ENCODE data around the gene ABCA5.
"Not testable (repeated sequence)": the region's sequence is repeated elsewhere in the genome, so short reads cannot be mapped to it uniquely, and the experiment has no call there.

ABCA5 gene

GRCh38 chr17:69325518-69326376 is 1.2 kb downstream of the ABCA5 start:
- DNase-seq (ENCODE audit: low read depth in 2 of 2): no peak

GRCh38 chr17:69323806-69324205 is 3.1 kb downstream of the ABCA5 start:
- DNase-seq (ENCODE audit: low read depth in 2 of 2): no peak

- DNase-seq (ENCODE audit: low read depth in 2 of 2): no peak
Observed at GRCh38 chr17:69320908-69321238, 6.1 kb downstream of the ABCA5 start.

GRCh38 chr17:69320210-69320907 is 6.6 kb downstream of the ABCA5 start:
- no peak for DNase-seq (ENCODE audit: low read depth in 2 of 2)

- no peak for DNase-seq (ENCODE audit: low read depth in 2 of 2)
Observed at GRCh38 chr17:69317625-69318024, 9.3 kb downstream of the ABCA5 start.

GRCh38 chr17:69314246-69315065 is 12.5 kb downstream of the ABCA5 start:
- no peak for DNase-seq (ENCODE audit: low read depth in 2 of 2)

- no peak for DNase-seq (ENCODE audit: low read depth in 2 of 2)
Observed at GRCh38 chr17:69305177-69305576, 21.8 kb downstream of the ABCA5 start.

- no peak for DNase-seq (ENCODE audit: low read depth in 2 of 2)
Observed at GRCh38 chr17:69302682-69303081, 24.3 kb downstream of the ABCA5 start.

- no peak for DNase-seq (ENCODE audit: low read depth in 2 of 2)
Observed at GRCh38 chr17:69300222-69300621, 26.7 kb downstream of the ABCA5 start.

GRCh38 chr17:69298120-69298722 is 28.7 kb downstream of the ABCA5 start:
- not testable (repeated sequence) for DNase-seq (ENCODE audit: low read depth in 2 of 2)

GRCh38 chr17:69287168-69287567 is 39.8 kb downstream of the ABCA5 start:
- no peak for DNase-seq (ENCODE audit: low read depth in 2 of 2)

GRCh38 chr17:69286257-69286656 is 40.7 kb downstream of the ABCA5 start:
- DNase-seq (ENCODE audit: low read depth in 2 of 2): no peak

GRCh38 chr17:69284646-69285045 is 42.3 kb downstream of the ABCA5 start:
- DNase-seq (ENCODE audit: low read depth in 2 of 2): no peak

- no peak for DNase-seq (ENCODE audit: low read depth in 2 of 2)
Observed at GRCh38 chr17:69282002-69282401, 44.9 kb downstream of the ABCA5 start.

- DNase-seq (ENCODE audit: low read depth in 2 of 2): not testable (repeated sequence)
Observed at GRCh38 chr17:69276279-69276678, 50.7 kb downstream of the ABCA5 start.

- no peak for DNase-seq (ENCODE audit: low read depth in 2 of 2)
Observed at GRCh38 chr17:69275751-69276150, 51.2 kb downstream of the ABCA5 start.

GRCh38 chr17:69271023-69271422 is 55.9 kb downstream of the ABCA5 start:
- DNase-seq (ENCODE audit: low read depth in 2 of 2): no peak

- no peak for DNase-seq (ENCODE audit: low read depth in 2 of 2)
Observed at GRCh38 chr17:69269131-69269998, 57.6 kb downstream of the ABCA5 start.

GRCh38 chr17:69268543-69269014 is 58.4 kb downstream of the ABCA5 start:
- DNase-seq (ENCODE audit: low read depth in 2 of 2): no peak

GRCh38 chr17:69267219-69267618 is 59.7 kb downstream of the ABCA5 start:
- no peak for DNase-seq (ENCODE audit: low read depth in 2 of 2)

GRCh38 chr17:69265873-69266272 is 61.1 kb downstream of the ABCA5 start:
- DNase-seq (ENCODE audit: low read depth in 2 of 2): no peak

Data from stimulated activated CD4-positive, alpha-beta T cell treated with anti-CD3 and anti-CD28 coated beads, Interleukin-12 subunit alpha, Interleukin-12 subunit beta, amount 100 ng/mL, for 24 hours (primary cell).